Gastroesophageal sphincter (tissue), 4 donors: ENCODE results near the gene HYI. TPM values are rescaled to one million over a fixed set of nuclear protein-coding genes. Genes with fewer than 3 reads are reported as not detected.
A peak's percentile ranks its signal among the peaks of the same experiment; 100 is the strongest.

Experiments
- ATAC-seq: fragments of 150-250 bp; one replicate; pipeline ENCODE4 v1.9.1; 2016; ENCODE audit warnings: mild to moderate bottlenecking, moderate library complexity
- H3K27ac ChIP-seq, 4 donors: fragments of 200-600 bp; sonication (generic) in 3 of 4; 1 replicate in 3 of 4; 2 replicates in 1 of 4; pipeline ENCODE4 v1.5.1; 2016 to 2019
- H3K27me3 ChIP-seq: fragments of 200-600 bp; sonication (generic); one replicate; pipeline ENCODE4 v1.5.1; 2019
- H3K36me3 ChIP-seq, 2 donors: fragments of 200-600 bp; sonication (generic); one replicate each; pipeline ENCODE4 v1.5.1; 2019; ENCODE audit warnings: control low read depth in 1 of 2
- H3K4me1 ChIP-seq, 3 donors: fragments of 200-600 bp; sonication (generic); 1 replicate in 2 of 3; 2 replicates in 1 of 3; pipeline ENCODE4 v1.5.1; 2016 to 2019; ENCODE audit warnings: control low read depth in 2 of 3
- H3K4me3 ChIP-seq, 2 donors: fragments of 200-600 bp; sonication (generic); one replicate each; pipeline ENCODE4 v1.5.1; 2019; ENCODE audit warnings: mild to moderate bottlenecking in 1 of 2, moderate library complexity in 1 of 2
- H3K9me3 ChIP-seq, 3 donors: fragments of 200-600 bp; sonication (generic); one replicate each; pipeline ENCODE4 v1.5.1; 2017 to 2019; ENCODE audit warnings: control low read depth in 2 of 3
- CTCF ChIP-seq, 4 experiments: fragments of 200-600 bp in 2 of 4; fragments of 450-650 bp in 2 of 4; sonication (generic) in 1 of 4; IDR thresholded peaks; one replicate each; pipeline ENCODE4 v1.5.1; 2017 to 2019; ENCODE audit warnings: antibody characterized with exemption in 4 of 4, mild to moderate bottlenecking in 2 of 4, moderate library complexity in 2 of 4
- EP300 ChIP-seq: sonication (generic); formaldehyde crosslinking; IDR thresholded peaks from one replicate; pipeline ENCODE4 v1.6.1; 2017; ENCODE audit warnings: antibody characterized with exemption, mild to moderate bottlenecking
- POLR2A ChIP-seq, 2 donors: fragments of 450-650 bp; IDR thresholded peaks; one replicate each; pipeline ENCODE4 v1.6.1; 2017; ENCODE audit warnings: antibody characterized with exemption in 2 of 2, mild to moderate bottlenecking in 2 of 2, moderate library complexity in 1 of 2
- POLR2AphosphoS5 ChIP-seq: sonication (generic); formaldehyde crosslinking; IDR thresholded peaks from one replicate; pipeline ENCODE4 v1.6.1; 2017; ENCODE audit warnings: antibody characterized with exemption
- WGBS, 2 donors: methylation state at CpG; one replicate each; pipeline ENCODE4 v1.1.5; 2018; ENCODE audit warnings: low coverage in 1 of 2; 5-methylcytosine and 5-hydroxymethylcytosine counted together
- total RNA-seq, 4 donors: library from RNA; depleted of rRNA; stranded (reverse); fragments of >200 nt; gene quantifications; one replicate each; pipeline ENCODE4 v1.1.0, GENCODE V29; 2016

HYI gene
- total RNA-seq, 4 donors from 2014 or later = 29.4 to 116 (median 50.8) TPM

- H3K4me1 ChIP-seq = peaks cover 0 to 23% (median 4%) of the 10 kb centered on the region in 3 donors
- H3K4me3 ChIP-seq = peak overlapping the region; percentile 46 to 75
- ATAC-seq = peak; percentile 84
- TF ChIP-seq POLR2A (IDR thresholded peaks at IDR 0.05) (no peak), POLR2AphosphoS5 (no peak), CTCF (IDR thresholded peaks at IDR 0.05) (peak in 2 of 4 experiments; percentile 43 to 49), EP300 (no peak)
- no peaks in the 10 kb centered on the region for H3K9me3 ChIP-seq
- H3K27ac ChIP-seq = peak overlapping the region; percentile 73 to 96 (median 94)
- WGBS, 2 donors = 4 to 10% methylated on average over 16 to 18 of the region's 19 CpGs
- H3K36me3 ChIP-seq = peaks cover 0 to 29% of the 10 kb centered on the region in 2 donors
- no peaks in the 10 kb centered on the region for H3K27me3 ChIP-seq
Measured at GRCh38 chr1:43454270-43455011, 710 bp upstream of the HYI start.

- 31 to 47% methylated on average over 2 to 3 of the region's 10 CpGs for WGBS, 2 donors
Measured at GRCh38 chr1:43452789-43453441, 816 bp downstream of the HYI start.

GRCh38 chr1:43451701-43452532 is 1.8 kb downstream of the HYI start:
- H3K4me1 ChIP-seq = peaks cover 0 to 23% (median 4%) of the 10 kb centered on the region in 3 donors
- no peak for ATAC-seq
- peak overlapping the region in 3 of 4 donors; percentile 94 to 96 (median 95) for H3K27ac ChIP-seq
- TF ChIP-seq POLR2A (IDR thresholded peaks at IDR 0.05) (no peak), EP300 (no peak)
- H3K9me3 ChIP-seq = no peaks in the 10 kb centered on the region
- H3K36me3 ChIP-seq = peaks cover 0 to 54% of the 10 kb centered on the region in 2 donors
- no peak overlapping the region for H3K4me3 ChIP-seq
- H3K27me3 ChIP-seq = no peaks in the 10 kb centered on the region
- 97 to 100% methylated on average over 3 to 8 of the region's 22 CpGs for WGBS, 2 donors

More at GRCh38 chr1:43452789-43453441, 816 bp downstream of the HYI start:
- H3K4me1 ChIP-seq = peaks cover 0 to 23% (median 4%) of the 10 kb centered on the region in 3 donors
- H3K36me3 ChIP-seq = peaks cover 0 to 44% of the 10 kb centered on the region in 2 donors
- no peaks in the 10 kb centered on the region for H3K9me3 ChIP-seq
- no peak for TF ChIP-seq POLR2A (IDR thresholded peaks at IDR 0.05)
- TF ChIP-seq CTCF (IDR thresholded peaks at IDR 0.05) = no peak
- no peak for TF ChIP-seq EP300
- TF ChIP-seq POLR2AphosphoS5 = peak; percentile 42
- no peak for ATAC-seq
- peak overlapping the region; percentile 73 to 96 (median 94) for H3K27ac ChIP-seq
- H3K27me3 ChIP-seq = no peaks in the 10 kb centered on the region
- peak overlapping the region; percentile 46 to 75 for H3K4me3 ChIP-seq

- Histone ChIP-seq H3K27me3 (no peaks in the 10 kb centered on the region), H3K36me3 (peaks cover 0 to 61% of the 10 kb centered on the region in 2 donors), H3K4me1 (peaks cover 0 to 23% (median 4%) of the 10 kb centered on the region in 3 donors), H3K4me3 (no peak overlapping the region), H3K9me3 (no peaks in the 10 kb centered on the region), H3K27ac (peak overlapping the region in 1 of 4 donors; percentile 14)
- WGBS, 2 donors = 78% methylated on average over 2 of the region's 12 CpGs; no CpG with 5 or more reads in 1 of the 2 donors
- TF ChIP-seq POLR2A (IDR thresholded peaks at IDR 0.05) = no peak
- TF ChIP-seq CTCF (IDR thresholded peaks at IDR 0.05) = no peak
- no peak for TF ChIP-seq EP300
- ATAC-seq = no peak
Measured at GRCh38 chr1:43451157-43451591, 2.6 kb downstream of the HYI start.
